T1000 (cell line): ENCODE results near the gene ARHGDIA.
"Not testable (repeated sequence)": the region's sequence is repeated elsewhere in the genome, so short reads cannot be mapped to it uniquely, and the experiment has no call there.

ENCODE experiments used
- DNase-seq: peaks from one replicate; lab custom pipeline; 2025; ENCODE audit warnings: mixed read lengths; lab: John Stamatoyannopoulos, UW

ARHGDIA gene

DNA sequence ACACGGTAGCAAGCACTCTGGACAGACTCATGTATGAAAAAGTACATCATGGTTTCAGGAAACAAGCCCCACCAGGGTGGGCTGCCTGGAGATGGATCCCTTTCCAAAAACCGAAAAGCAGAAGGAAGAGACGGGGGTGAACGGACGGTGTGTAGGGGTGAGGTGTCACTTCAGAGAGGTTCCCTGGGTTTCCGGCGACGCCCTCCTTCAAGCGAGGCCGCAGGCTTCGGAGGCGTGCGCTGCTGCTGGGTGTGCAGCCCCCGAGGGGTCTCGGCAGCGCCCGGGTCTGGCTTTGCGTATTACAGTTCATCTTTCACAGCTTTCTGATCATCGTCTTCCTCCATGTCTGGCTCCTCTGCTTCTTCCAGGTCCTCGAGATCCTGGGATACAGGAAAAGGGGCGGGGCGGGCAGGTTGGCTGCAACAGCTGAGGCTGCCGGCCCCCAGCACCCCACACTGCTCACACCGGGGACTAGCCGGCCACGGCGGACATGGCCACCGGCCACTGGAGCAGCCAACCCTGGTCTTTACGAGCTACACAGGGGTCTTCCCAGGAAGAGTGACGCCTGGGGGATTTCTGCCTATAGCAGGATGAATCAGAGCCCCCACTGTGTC, 27.3 kb downstream of the ARHGDIA start:
- no peak for DNase-seq

DNA sequence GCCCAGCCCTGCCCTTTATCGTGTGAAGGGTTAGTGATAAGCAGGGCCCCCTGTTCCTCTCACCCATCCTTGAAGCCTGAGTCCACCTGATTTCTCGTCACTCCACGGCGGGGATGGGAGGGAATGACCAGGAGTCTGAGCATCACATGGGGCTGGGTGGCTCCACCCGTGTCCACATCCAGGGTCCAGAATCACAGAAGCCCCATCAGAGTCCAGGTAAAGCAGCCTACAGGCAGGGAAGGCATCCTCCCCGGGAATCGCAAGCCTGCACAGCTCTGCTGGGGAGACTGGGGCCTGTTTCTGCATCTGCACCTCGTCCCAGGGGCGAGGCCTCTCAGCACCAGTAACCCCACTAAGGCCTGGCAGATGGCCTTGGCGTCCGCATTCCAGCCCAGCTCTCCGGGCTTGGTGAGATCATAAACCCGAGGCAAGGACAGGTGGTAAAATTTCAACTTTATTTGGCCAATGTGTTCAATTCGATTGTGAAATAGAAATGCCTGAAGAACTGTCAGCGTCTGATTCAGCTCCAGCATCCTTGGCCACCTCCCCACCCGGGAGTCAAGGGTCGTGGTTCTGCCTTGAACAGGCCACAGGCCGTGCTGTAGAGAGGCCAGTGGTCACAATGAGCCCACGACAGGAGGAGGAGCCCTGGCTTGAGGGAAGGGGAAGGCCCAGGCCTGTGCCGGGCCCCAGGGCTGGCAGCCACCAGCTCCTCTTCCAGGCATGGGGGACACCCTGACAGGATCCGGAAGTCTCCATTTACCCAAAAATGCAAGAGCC, 28.2 kb downstream of the ARHGDIA start:
- DNase-seq: no peak

GRCh38 chr17:81842378-81842724, 28.8 kb downstream of the ARHGDIA start:
- no peak for DNase-seq

- DNase-seq: no peak
Observed at GRCh38 chr17:81841866-81842265, 29.3 kb downstream of the ARHGDIA start.

DNA sequence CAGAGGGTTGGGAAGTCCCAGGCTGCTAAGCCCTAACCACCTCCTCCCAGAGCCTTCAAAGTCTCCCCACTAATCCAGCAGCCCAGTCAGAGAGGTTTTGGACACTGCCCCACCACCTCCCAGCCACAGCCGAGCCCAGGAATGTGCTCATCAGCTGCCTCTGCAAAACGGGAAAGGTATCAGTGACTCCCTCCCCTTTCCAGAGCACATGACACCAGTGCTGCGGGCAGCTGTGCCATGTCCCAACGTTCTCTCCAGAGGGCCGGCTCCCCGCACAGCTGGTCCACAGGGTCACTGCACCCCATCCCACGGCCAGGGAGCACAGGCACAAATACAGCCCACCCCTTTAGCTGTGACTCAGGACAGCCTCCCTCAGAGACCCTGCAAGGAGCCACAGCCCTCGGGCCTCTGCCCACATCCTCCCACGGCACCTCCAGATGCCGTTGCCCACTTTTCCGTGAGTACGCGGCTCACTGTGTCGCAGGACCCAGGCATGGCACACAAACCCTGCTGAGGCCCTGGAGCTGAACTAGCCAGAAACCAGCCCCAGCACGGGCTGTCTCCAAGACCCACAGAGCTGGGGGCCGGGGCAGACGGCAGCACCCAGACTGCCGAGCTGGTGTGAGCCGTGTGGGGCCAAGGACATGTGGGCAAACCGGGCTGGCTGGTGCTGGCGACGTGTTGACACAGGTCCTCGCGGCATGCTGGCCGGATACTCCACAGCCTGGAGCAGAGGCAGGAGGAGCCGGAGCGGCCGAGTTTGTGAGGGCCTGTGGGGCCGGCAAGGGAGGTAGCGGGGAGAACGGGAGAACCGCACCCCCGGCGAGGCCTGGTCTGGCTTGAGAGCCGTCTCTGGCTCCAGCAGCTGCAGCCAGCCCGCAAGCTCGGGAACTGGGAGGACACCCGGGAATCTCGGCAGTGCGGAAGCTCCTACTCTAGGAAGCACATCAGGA, 30.0 kb downstream of the ARHGDIA start:
- no peak for DNase-seq

GRCh38 chr17:81840059-81840458, 31.1 kb downstream of the ARHGDIA start:
- not testable (repeated sequence) for DNase-seq

- no peak for DNase-seq
Observed at GRCh38 chr17:81839301-81839700, 31.8 kb downstream of the ARHGDIA start.

DNA sequence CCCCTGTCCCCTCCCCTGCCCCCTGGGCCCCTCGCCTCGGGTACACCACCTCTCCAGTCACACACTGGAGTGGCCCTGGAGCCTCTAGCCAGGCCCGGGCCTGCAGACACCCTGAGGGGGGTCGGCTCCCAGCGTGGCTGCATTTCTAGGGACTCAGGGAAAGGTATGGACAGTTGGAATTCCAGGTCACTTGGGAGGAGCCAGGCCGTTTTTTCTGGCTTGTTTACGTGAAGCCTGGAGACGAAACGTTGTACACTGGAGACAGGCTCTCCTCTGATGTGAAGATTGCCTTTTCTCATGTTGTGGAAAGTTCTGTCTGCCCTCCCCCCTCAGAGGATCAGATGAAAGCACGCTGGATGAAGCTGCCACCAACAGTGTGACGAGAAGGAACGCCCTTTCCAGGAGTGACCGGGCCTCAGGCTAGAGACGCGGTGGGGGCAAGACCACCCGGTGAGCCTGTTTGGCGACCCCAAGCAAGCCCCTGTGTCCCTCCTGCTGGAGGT, 32.3 kb downstream of the ARHGDIA start:
- no peak for DNase-seq

- no peak for DNase-seq
Observed at GRCh38 chr17:81837641-81838040, 33.5 kb downstream of the ARHGDIA start.

GRCh38 chr17:81834831-81835267, 36.3 kb downstream of the ARHGDIA start, which contains the start of gene PPP1R27:
PPP1R27 (minus strand) TSS chr17:81835050; CDS start chr17:81834953, 97 bp downstream.
- DNase-seq: no peak

DNA sequence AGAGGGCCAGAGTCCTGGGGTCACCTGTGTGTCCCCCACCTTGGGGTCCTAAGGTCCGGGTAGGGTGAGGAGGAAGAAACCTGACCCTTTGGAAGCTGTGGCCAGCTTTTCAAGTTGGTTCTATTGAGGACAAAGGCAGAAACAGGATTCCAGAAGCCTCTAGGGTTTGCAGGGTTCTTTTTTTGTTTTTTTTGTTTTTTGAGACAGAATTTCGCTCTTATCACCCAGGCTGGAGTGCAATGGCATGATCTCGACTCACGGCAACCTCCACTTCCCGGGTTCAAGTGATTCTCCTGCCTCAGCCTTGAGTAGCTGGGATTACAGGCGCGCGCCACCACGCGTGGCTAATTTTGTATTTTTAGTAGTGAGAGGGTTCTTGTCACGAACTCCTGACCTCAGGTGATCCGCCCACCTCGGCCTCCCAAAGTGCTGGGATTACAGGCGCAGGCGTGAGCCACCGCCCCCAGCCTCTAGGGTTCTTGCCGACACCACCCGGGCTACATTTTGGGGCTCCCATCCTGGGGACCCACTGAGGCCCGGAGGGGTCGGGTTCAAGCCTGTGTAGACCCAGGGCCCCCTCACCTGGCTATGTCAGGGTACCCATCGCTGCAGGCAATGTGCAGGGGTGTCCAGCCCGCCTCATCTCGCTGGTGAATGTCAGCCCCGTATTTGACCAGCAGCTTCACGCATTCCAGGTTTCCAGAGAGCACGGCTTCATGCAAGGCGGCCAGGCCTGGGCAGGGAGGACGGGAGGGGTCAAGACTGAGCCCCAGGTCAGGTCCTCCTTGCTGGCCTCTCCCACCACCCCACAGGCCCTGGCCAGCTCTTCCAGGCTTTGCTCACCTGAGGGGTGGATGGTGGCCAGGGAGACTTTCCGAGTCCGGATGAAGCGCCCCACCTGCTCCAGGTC, 37.0 kb downstream of the ARHGDIA start:
- DNase-seq: no peak

- peak; percentile 88 for DNase-seq
Observed at GRCh38 chr17:81833160-81833920, 37.8 kb downstream of the ARHGDIA start, which contains the start of gene MCRIP1. MCRIP1 (minus strand) TSS chr17:81833291; CDS start chr17:81824506, 8,785 bp downstream.

GRCh38 chr17:81832608-81833159, 38.5 kb downstream of the ARHGDIA start:
- DNase-seq: no peak

DNA sequence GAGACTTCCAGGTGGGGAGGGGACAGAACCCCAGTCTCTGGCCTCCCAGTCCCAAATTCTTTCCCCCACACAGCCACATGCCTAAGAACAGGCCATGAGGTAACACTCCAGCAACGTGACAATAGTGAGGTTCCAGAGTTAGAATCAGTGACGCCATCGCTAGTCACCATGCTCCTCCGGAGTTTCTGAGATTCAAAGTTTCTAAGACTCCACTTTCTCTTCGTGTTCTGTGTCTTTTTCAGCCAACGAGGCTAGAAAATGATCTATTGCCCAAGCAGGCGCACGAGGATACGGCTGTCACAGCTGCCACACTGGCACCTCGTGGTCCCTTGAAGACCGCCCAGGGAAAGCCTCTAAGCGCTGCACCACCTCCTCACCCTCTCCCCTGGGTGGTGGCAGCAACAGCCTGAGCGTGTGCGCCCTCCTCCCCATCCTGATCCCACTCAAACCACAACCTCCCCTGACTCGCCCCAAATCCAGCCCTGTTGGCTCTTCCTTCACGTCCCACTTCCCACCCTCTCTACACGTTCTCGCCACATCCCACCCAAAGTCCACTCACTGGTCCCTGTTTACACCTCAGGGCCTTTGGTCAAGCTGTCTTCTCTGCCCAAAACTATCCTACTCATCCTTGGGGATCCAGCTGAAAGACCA, 39.1 kb downstream of the ARHGDIA start:
- no peak for DNase-seq

DNA sequence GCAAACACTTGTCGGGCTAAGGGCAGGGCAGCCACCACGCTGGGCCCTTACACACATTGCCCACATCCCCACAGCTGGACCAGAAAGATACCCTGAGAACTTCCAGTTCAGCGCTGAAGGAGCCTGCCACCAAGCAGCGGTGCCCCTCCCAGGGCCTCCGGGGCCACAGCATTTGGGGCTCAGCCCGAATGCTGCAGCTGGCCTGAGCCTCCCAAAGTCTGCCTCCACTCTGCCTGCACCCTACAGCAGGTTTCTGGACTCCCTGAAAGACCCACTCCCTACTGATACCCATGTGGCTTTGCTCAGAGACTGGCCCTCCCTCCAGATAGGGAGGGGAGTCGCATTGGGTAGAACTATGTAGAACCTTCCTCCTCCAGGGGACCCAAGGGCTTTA, 39.6 kb downstream of the ARHGDIA start:
- DNase-seq: no peak

GRCh38 chr17:81829858-81830257, 41.3 kb downstream of the ARHGDIA start:
- DNase-seq: no peak

DNA sequence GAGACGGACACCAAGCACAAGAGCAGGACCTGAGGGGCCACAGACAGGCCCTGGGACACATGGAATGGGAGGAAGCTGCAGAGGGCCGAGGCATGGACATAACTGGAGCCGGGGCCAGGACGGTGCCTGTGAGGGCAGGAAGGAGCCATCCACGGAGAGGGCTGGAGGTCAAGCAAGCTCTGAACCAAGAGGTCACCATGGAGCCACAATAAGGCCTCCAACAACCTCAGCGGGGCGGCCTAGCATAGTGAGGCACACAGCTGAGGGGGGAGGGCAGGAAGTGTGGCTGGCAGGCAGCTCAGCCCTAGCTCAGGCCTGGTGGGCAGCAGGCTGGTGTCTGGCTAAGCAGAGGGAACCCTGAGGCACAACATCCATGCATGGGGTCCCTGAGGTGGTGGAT, 42.5 kb downstream of the ARHGDIA start:
- DNase-seq: no peak

DNA sequence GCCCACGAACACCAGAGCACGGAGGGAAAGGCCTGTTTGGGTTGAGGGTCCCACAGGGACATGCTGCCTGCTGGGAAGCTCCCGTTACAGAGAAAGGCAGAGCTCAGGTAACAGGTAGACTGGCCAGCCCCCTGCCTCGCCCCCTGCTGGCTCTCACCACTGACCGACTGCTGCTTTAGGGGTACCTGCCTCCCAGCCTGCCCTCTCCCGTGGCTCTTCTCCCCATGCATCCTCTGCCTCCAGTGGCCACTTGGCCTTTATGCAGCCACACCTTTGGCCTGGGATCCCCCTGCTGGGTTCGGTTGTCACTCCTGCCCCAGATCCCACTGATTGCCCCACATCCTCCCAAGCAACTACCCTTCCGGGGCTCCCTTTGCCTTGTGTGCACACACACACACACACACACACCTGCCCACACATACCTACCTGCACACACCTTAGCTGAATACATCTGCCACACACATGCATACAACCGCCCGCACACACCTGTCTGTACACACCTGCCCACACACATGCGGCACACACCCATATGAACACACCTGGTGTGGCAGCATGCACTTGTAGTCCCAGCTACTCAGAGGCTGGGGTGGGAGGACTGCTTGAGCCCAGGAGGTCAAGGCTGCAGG, 45.2 kb downstream of the ARHGDIA start:
- DNase-seq: no peak

DNA sequence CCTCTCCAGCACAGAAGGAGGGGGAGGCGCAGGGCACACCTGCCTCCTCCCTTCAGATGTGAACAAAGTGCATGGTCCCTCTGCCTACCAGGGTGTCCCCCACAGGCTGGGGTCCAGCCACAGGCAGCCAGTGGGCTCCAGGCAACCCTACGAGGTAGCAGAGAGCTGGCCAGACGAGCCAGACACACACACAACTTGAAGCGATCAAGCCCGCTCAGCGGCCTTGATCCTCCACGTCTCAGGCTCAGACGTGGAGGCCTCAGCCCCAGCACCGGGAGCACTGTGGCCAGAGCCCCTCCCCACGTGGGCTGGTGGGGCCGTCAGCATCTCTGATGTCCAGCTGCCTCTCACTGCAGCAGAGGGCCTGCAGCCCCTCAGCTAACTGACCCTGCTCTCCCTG, 46.5 kb downstream of the ARHGDIA start:
- no peak for DNase-seq
